HFFc6 (cell line): Measurements from ENCODE around the gene MBNL2. TPM values are rescaled to one million over a fixed set of nuclear protein-coding genes. Genes with fewer than 3 reads are reported as not detected.
"Not testable (repeated sequence)": the region's sequence is repeated elsewhere in the genome, so short reads cannot be mapped to it uniquely, and the experiment has no call there.

Experiments used
- DNase-seq: peaks from one replicate; pipeline ENCODE4 v3.0.0-alpha.2; 2018
- H3K27ac Mint-ChIP-seq: 2 replicates; pipeline ENCODE4 v1.8.0; 2020; ENCODE audit warnings: mild to moderate bottlenecking, mixed read lengths
- H3K27me3 Mint-ChIP-seq: 2 replicates; pipeline ENCODE4 v1.8.0; 2021; ENCODE audit warnings: mild to moderate bottlenecking, moderate library complexity, mixed read lengths; ENCODE audit not compliant: insufficient read depth
- H3K36me3 Mint-ChIP-seq: 2 replicates; pipeline ENCODE4 v1.8.0; 2021; ENCODE audit warnings: low read depth, mixed read lengths
- H3K4me1 Mint-ChIP-seq: 2 replicates; pipeline ENCODE4 v1.8.0; 2020; ENCODE audit warnings: low read depth, mixed read lengths
- H3K4me3 Mint-ChIP-seq: 2 replicates; pipeline ENCODE4 v1.8.0; 2020; ENCODE audit warnings: mild to moderate bottlenecking, moderate library complexity, mixed read lengths
- H3K9me3 Mint-ChIP-seq: 2 replicates; pipeline ENCODE4 v1.8.0; 2020; ENCODE audit warnings: mild to moderate bottlenecking, mixed read lengths
- CTCF ChIP-seq: fragments of 200-600 bp; sonication (generic); IDR thresholded peaks from 2 replicates; pipeline ENCODE4 v1.5.0; 2021; ENCODE audit warnings: antibody characterized with exemption, mild to moderate bottlenecking
- total RNA-seq, 6 experiments: library from RNA; stranded (reverse); fragmentation: NEBNext Ultra II Directional; extraction: Animal tissue kit (Norgen Biotek cat#: 25700); gene quantifications; 2 replicates in 1 of 6; 3 replicates in 5 of 6; pipeline ENCODE4 v1.2.3, GENCODE V29; 2021

Gene MBNL2
- total RNA-seq, 6 experiments from 2014 or later, result 78.5 to 138 (median 99.8) TPM

GRCh38 chr13:97200081-97200942, 21.8 kb upstream of the MBNL2 start:
- H3K4me1 Mint-ChIP-seq, result peaks cover 15% of the 10 kb centered on the region
- no peaks in the 10 kb centered on the region for H3K9me3 Mint-ChIP-seq
- peaks cover 6% of the 10 kb centered on the region; the same call in 1 of the 2 replicates for H3K27me3 Mint-ChIP-seq
- H3K4me3 Mint-ChIP-seq, result no peak overlapping the region
- no peak for DNase-seq
- H3K36me3 Mint-ChIP-seq, result no peaks in the 10 kb centered on the region
- H3K27ac Mint-ChIP-seq, result no peak overlapping the region
- TF ChIP-seq CTCF, result no peak

- Mint-ChIP-seq H3K36me3 (no peaks in the 10 kb centered on the region), H3K9me3 (no peaks in the 10 kb centered on the region), H3K4me1 (peaks cover 22% of the 10 kb centered on the region), H3K27me3 (peaks cover 4% of the 10 kb centered on the region; the same call in 1 of the 2 replicates), H3K4me3 (no peak overlapping the region), H3K27ac (no peak overlapping the region)
- TF ChIP-seq CTCF, result no peak
- DNase-seq, result no peak
These were observed 19.4 kb upstream of the MBNL2 start for GRCh38 chr13:97202761-97203160.

- Mint-ChIP-seq H3K9me3 (no peaks in the 10 kb centered on the region), H3K27ac (no peak overlapping the region), H3K4me3 (no peak overlapping the region), H3K27me3 (peaks cover 4% of the 10 kb centered on the region; the same call in 1 of the 2 replicates), H3K4me1 (peaks cover 15% of the 10 kb centered on the region), H3K36me3 (no peaks in the 10 kb centered on the region)
- TF ChIP-seq CTCF, result no peak
- DNase-seq, result no peak
These were observed 16.7 kb upstream of the MBNL2 start for GRCh38 chr13:97205465-97205864.

- no peaks in the 10 kb centered on the region for H3K9me3 Mint-ChIP-seq
- H3K4me3 Mint-ChIP-seq, result peak overlapping the region; percentile 29; the same call in 1 of the 2 replicates
- H3K4me1 Mint-ChIP-seq, result peaks cover 14% of the 10 kb centered on the region
- H3K36me3 Mint-ChIP-seq, result no peaks in the 10 kb centered on the region
- DNase-seq, result peak; percentile 61
- H3K27ac Mint-ChIP-seq, result peak overlapping the region; percentile 63
- TF ChIP-seq CTCF, result no peak
- H3K27me3 Mint-ChIP-seq, result peaks cover 4% of the 10 kb centered on the region; the same call in 1 of the 2 replicates
These were observed 16.2 kb upstream of the MBNL2 start for GRCh38 chr13:97205982-97206381.

- DNase-seq, H3K27me3 Mint-ChIP-seq, H3K36me3 Mint-ChIP-seq, H3K4me3 Mint-ChIP-seq, H3K9me3 Mint-ChIP-seq, H3K27ac Mint-ChIP-seq: not testable (repeated sequence)
- H3K4me1 Mint-ChIP-seq, result peaks cover 20% of the 10 kb centered on the region
These were observed 14.9 kb upstream of the MBNL2 start for GRCh38 chr13:97207252-97207651.

- peak overlapping the region; percentile 19; the same call in 1 of the 2 replicates for H3K27ac Mint-ChIP-seq
- peak; percentile 35 for DNase-seq
- no peak overlapping the region for H3K4me3 Mint-ChIP-seq
- H3K36me3 Mint-ChIP-seq, result no peaks in the 10 kb centered on the region
- no peak for TF ChIP-seq CTCF
- H3K9me3 Mint-ChIP-seq, result no peaks in the 10 kb centered on the region
- peaks cover 20% of the 10 kb centered on the region for H3K4me1 Mint-ChIP-seq
- peaks cover 1% of the 10 kb centered on the region; the same call in 1 of the 2 replicates for H3K27me3 Mint-ChIP-seq
These were observed 10.8 kb upstream of the MBNL2 start for GRCh38 chr13:97211300-97211699.
